Transverse colon (tissue), 3 donors: ENCODE data around the gene DENND1B.

Source experiments
- EP300 ChIP-seq: sonication (generic); formaldehyde crosslinking; IDR thresholded peaks from one replicate; pipeline ENCODE4 v1.6.1; 2017; ENCODE audit warnings: antibody characterized with exemption, low read depth
- POLR2A ChIP-seq: fragments of 450-650 bp; IDR thresholded peaks from one replicate; pipeline ENCODE4 v1.6.1; 2016; ENCODE audit warnings: antibody characterized with exemption, mild to moderate bottlenecking, moderate library complexity
- TF ChIP-seq, protein P1 (sequence below), 5 experiments: fragments of 200-600 bp in 3 of 5; fragments of 450-650 bp in 2 of 5; sonication (generic) in 3 of 5; IDR thresholded peaks; 1 replicate in 2 of 5; 2 replicates in 3 of 5; pipeline ENCODE4 v1.5.1; 2016 to 2017; ENCODE audit warnings: antibody characterized with exemption in 5 of 5, inconsistent platforms in 3 of 5, mild to moderate bottlenecking in 2 of 5, moderate library complexity in 1 of 5

DNA sequence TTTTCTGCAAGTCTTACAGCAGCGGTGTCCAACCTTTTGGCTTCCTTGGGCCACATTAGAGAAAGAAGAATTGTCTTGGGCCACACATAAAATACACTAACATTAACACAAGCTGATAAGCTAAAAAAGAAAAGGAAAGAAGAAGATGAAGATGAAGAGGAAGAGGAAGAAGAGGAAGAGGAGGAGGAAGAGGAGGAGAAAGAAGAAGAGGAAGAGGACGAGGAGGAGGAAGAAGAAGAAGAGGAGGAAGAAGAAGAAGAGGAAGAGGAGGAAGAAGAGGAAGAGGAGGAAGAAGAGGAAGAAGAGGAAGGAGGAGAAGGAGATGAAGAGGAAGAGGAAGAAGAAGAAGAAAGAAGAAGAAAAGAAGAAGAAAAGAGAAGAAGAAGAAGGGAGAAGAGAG is 230.7 kb downstream of the DENND1B start:
- TF ChIP-seq, protein P1, sequence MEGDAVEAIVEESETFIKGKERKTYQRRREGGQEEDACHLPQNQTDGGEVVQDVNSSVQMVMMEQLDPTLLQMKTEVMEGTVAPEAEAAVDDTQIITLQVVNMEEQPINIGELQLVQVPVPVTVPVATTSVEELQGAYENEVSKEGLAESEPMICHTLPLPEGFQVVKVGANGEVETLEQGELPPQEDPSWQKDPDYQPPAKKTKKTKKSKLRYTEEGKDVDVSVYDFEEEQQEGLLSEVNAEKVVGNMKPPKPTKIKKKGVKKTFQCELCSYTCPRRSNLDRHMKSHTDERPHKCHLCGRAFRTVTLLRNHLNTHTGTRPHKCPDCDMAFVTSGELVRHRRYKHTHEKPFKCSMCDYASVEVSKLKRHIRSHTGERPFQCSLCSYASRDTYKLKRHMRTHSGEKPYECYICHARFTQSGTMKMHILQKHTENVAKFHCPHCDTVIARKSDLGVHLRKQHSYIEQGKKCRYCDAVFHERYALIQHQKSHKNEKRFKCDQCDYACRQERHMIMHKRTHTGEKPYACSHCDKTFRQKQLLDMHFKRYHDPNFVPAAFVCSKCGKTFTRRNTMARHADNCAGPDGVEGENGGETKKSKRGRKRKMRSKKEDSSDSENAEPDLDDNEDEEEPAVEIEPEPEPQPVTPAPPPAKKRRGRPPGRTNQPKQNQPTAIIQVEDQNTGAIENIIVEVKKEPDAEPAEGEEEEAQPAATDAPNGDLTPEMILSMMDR (IDR thresholded peaks at IDR 0.05), result no peak
- TF ChIP-seq POLR2A, result no peak
- TF ChIP-seq EP300, result no peak
